Measurements from ENCODE around the gene RALGAPA2.

Gene RALGAPA2

GRCh38 chr20:20436689-20437088, 275.8 kb downstream of the RALGAPA2 start:
- DNase-seq (ENCODE audit: low spot score): no peak

- no peak for DNase-seq (ENCODE audit: low spot score)
Measured at GRCh38 chr20:20435453-20435852, 277.0 kb downstream of the RALGAPA2 start.

- no peak for DNase-seq (ENCODE audit: low spot score)
Measured at GRCh38 chr20:20432618-20433286, 279.7 kb downstream of the RALGAPA2 start.

DNA sequence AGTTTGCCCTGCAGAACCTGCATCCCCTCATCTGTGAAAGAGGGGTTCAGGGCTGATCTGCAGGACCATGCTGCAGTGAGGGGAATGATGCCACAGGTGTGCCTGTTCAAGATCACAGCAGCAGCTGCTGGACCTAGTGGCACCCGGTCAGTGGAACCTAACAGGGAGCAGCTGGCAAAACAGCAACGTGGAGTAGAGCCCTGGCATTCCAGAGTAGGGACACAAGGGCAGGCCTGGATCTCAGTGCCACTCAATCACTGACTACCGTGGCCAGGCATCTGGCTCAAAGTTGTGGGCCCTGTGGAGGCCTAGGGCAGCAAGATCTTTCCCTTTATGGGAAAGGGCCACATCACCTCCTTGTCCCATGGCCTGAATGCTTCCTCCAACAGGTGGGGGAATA, 282.4 kb downstream of the RALGAPA2 start:
- DNase-seq (ENCODE audit: low spot score): no peak

DNA sequence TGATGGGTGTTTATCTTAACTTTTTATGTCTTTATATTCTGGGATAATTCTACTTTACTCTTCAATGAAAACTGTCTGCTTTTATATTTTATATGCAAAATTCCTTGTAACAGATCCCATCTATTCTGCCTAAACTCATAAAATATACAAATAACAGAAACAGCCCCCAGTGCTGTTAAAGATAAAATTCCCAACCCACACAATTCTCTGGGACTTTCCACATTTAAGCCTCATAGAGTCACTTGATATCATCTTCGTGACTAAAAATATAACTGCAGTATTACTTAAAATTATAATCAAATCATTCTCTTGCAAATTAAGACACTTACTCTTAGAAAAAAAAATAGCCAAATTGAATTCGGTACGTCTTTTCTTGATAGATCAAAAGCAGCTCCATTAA, 284.4 kb downstream of the RALGAPA2 start:
- no peak for DNase-seq (ENCODE audit: low spot score)

- DNase-seq (ENCODE audit: low spot score): no peak
Measured at GRCh38 chr20:20427227-20427864, 285.1 kb downstream of the RALGAPA2 start.

DNA sequence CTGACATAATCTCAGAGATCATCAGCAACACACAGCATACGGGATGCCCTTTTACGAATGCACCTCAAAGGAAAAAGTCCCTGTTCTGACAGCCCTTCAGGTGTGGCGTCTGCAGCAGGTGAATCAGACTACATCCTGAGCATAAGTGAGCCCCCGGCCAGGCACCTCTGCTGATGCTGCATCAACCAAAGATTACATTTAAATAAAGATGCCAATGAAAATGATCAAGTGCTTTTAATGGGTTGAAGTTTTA, 285.9 kb downstream of the RALGAPA2 start:
- DNase-seq (ENCODE audit: low spot score): no peak

- no peak for DNase-seq (ENCODE audit: low spot score)
Measured at GRCh38 chr20:20425823-20426654, 286.4 kb downstream of the RALGAPA2 start.

DNA sequence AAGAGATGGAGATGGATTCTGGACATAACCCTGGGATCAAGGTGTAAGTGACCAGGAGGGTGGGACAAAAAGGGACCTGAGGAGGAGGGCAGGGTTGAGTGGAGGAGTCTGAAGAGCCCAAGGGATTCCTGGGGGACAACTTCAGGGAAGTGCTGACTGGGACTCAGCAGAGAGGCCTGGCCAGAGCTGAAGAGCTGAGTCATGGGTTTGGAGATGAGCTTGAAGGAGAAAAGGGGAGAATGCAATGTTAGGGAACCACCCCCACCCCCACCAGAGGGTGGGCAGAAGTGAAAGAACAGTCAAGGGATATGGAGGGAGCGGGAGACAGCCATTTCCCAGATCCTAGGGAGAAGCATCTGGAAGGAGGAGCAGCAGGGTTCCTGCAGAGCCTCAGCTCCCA, 289.3 kb downstream of the RALGAPA2 start:
- no peak for DNase-seq (ENCODE audit: low spot score)

- DNase-seq (ENCODE audit: low spot score): no peak
Measured at GRCh38 chr20:20417876-20418676, 294.4 kb downstream of the RALGAPA2 start.

- no peak for DNase-seq (ENCODE audit: low spot score)
Measured at GRCh38 chr20:20415321-20415720, 297.1 kb downstream of the RALGAPA2 start.

DNA sequence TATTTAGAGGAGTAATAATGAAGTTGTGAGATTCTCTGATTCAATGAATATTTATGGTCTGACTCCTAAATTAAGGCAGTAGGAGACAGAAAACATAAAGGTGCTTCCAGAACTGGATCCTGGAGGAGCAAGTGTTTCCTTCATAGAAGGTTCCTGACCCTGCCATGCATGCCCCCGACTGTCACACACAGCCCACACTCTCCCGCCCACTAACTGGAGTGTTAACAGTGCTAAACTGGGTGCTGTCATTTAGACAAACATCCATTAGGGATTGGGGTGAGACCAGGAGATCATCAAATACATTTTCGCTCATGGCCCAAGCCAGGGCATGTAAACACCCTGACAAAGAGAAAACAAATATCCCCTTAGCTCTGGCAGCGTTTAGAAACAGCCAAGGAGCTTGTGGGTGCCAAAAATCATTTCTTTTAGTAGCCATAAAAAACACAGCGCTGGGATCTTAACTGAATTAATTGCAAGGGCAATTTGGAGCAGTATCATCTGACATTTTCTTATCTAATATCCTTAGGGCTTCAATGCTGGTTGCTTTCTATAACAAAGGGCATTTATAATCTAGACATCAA, 297.7 kb downstream of the RALGAPA2 start:
- no peak for DNase-seq (ENCODE audit: low spot score)

DNA sequence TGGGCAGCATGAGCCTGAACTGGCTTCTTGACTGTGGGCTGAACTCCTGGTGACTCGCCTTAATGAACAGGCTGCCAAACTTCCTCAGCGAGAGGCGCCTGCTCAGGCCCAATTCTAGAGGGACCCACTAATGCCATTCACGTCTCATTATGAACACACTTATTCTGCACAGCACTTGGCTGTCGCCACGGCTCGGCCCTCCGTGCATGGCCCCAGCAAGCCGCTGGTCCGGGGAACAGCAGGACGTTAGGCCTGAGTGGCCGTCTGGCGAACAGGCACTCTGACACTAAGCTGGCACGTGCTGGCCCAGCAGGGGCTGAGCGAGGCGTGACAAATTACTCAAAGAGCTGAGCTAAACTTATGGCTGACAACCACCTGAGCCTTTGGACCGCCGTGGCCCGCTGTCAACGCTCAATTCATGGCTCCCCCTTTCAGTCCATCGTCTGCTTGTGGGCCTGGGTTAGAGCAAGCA, 298.6 kb downstream of the RALGAPA2 start:
- DNase-seq (ENCODE audit: low spot score): no peak

GRCh38 chr20:20412750-20413149, 299.7 kb downstream of the RALGAPA2 start:
- no peak for DNase-seq (ENCODE audit: low spot score)

GRCh38 chr20:20411836-20412235, 300.6 kb downstream of the RALGAPA2 start:
- DNase-seq (ENCODE audit: low spot score): no peak

DNA sequence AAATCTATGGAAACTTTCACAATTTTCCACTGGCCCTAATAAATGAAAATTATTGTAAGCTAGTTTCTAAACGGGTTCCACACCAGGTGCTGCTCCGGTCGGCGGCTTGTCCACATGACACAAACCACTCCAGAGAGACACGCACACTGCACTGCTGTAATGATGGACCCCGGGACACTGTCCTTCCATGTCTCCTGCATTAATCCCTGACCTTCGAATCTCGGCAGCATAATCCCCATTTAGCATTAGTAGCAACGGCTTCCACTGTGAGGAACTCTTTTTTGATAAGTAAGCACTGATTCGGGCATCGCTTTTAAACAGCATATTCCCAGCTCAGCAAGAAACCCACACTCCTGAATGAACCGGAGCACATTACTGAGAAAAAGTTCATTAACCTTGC, 301.0 kb downstream of the RALGAPA2 start:
- DNase-seq (ENCODE audit: low spot score): no peak

GRCh38 chr20:20410678-20411077, 301.8 kb downstream of the RALGAPA2 start:
- DNase-seq (ENCODE audit: low spot score): no peak

DNA sequence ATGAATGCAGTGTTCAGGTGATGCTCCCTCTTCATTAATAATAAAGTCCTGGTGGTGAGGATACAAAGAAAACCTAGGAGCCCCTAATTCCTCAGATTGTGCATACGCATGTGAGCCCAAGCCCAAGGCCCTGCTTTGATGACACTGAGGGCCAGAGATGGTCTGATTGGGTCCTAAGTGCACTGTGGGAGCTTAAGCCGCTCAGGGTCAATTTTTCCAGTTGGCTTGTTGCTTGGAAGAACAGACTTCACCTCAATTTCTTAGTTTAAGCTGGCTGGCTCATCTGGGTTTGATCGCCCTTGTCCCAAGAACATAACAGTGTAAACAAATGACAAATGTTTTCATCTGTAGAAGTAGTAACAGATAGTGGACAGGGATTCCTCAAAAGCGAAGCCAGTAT, 303.1 kb downstream of the RALGAPA2 start:
- no peak for DNase-seq (ENCODE audit: low spot score)

GRCh38 chr20:20407891-20408805, 304.3 kb downstream of the RALGAPA2 start:
- DNase-seq (ENCODE audit: low spot score): no peak

- DNase-seq (ENCODE audit: low spot score): no peak
Measured at GRCh38 chr20:20406306-20406705, 306.1 kb downstream of the RALGAPA2 start.

DNA sequence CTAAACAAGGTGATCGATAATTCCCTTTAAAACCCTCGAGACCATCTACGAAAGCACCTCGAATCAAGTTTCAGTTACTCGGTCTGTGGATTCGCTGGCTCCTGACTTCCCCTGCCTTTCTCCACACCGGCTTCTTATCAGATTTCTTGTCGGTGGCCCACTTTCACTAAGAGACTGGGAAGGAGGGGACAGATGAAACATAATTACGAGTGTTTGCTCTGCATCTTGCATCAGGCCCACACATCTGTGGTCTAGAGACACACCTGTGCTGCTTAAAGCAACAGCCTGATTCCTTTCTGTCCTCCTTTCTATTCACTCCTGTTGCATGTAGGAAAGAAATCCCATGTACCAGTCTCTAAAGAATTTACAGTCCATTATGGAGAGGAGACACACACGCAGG, 306.8 kb downstream of the RALGAPA2 start:
- DNase-seq (ENCODE audit: low spot score): no peak
